Stomach (tissue), 4 donors: ENCODE results near the gene LITAFD.

Experiments used
- CTCF ChIP-seq, 7 experiments: fragments of 450-650 bp in 4 of 7; fragments of 200-600 bp in 3 of 7; sonication (generic) in 3 of 7; IDR thresholded peaks; one replicate each; pipeline ENCODE4 v1.5.1; 2016 to 2019; ENCODE audit warnings: antibody characterized with exemption in 7 of 7, control low read depth in 2 of 7, mild to moderate bottlenecking in 1 of 7
- POLR2A ChIP-seq, 4 donors: fragments of 450-650 bp; IDR thresholded peaks; one replicate each; pipeline ENCODE4 v1.6.1; 2016; ENCODE audit warnings: antibody characterized with exemption in 4 of 4, control low read depth in 2 of 4, mild to moderate bottlenecking in 1 of 4, moderate library complexity in 1 of 4
- POLR2AphosphoS5 ChIP-seq, 3 donors: sonication (generic); formaldehyde crosslinking; IDR thresholded peaks; one replicate each; pipeline ENCODE4 v1.6.1; 2016; ENCODE audit warnings: antibody characterized with exemption in 3 of 3

- no peak for TF ChIP-seq CTCF (IDR thresholded peaks at IDR 0.05)
- TF ChIP-seq POLR2A (IDR thresholded peaks at IDR 0.05): no peak
- no peak for TF ChIP-seq POLR2AphosphoS5 (IDR thresholded peaks at IDR 0.05)
Observed at GRCh38 chr16:8912793-8913192, 30.6 kb downstream of the LITAFD start.
